A549 treated with Hydrocortisone at 1 μM for 4 hours (cell line): ENCODE results near the gene LPIN2. TPM values are rescaled to one million over a fixed set of nuclear protein-coding genes. Genes with fewer than 3 reads are reported as not detected.

Source experiments
- total RNA-seq: library from RNA; stranded (reverse); fragments of 200-300 nt; extraction: Qiagen RNA extraction; gene quantifications from 5 replicates; pipeline ENCODE4 v1.2.3, GENCODE V29; 2022

LPIN2 gene, protein sequence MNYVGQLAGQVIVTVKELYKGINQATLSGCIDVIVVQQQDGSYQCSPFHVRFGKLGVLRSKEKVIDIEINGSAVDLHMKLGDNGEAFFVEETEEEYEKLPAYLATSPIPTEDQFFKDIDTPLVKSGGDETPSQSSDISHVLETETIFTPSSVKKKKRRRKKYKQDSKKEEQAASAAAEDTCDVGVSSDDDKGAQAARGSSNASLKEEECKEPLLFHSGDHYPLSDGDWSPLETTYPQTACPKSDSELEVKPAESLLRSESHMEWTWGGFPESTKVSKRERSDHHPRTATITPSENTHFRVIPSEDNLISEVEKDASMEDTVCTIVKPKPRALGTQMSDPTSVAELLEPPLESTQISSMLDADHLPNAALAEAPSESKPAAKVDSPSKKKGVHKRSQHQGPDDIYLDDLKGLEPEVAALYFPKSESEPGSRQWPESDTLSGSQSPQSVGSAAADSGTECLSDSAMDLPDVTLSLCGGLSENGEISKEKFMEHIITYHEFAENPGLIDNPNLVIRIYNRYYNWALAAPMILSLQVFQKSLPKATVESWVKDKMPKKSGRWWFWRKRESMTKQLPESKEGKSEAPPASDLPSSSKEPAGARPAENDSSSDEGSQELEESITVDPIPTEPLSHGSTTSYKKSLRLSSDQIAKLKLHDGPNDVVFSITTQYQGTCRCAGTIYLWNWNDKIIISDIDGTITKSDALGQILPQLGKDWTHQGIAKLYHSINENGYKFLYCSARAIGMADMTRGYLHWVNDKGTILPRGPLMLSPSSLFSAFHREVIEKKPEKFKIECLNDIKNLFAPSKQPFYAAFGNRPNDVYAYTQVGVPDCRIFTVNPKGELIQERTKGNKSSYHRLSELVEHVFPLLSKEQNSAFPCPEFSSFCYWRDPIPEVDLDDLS
- 16.0 to 20.8 TPM (median 18.7 TPM) in 5 replicates for total RNA-seq

DNA sequence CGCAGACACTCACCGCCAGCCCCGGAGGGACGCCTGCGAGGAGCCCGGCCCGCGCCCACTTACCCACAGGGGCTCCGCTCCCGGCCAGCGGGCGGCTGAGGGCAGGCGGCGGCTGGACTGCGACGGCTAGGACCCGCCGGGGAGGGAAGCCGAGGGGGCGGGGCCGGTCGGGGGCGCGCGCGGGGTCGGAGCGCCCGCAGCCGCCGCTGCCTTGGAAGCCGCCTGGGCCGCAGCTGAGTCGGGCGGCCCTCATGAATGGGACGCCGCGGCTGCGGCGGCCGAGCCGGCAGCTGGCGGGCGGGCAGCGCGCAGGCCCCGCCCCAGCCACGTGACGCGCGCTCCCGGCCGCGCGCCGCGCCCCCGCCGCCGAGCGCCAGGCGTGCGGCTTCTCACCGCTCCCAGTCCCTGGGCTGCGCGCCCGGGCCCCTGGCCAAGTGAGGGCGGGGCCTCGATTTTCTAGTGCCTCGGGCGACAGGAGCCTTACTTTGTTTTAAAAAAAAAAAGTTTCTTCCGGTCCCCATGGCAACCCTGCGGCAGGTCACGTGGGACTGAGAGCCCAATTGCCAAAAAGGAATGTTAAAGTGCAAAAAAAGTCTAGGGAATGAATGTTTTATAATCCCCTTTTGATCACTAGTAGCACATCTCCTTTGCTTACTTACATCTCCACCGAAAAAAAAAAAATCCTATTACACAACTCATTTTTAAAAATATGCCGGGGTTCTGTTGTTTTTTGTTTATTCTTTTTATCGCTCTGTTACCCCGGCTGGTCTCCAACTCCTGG is at the start of gene LPIN2:
LPIN2 (minus strand) TSS at position 121 of the 781 bp plus-strand sequence. CDS start 52,304 bp downstream, outside the sequence.

Other genes with a start within 250 kb of the LPIN2 start
- gene EMILIN2, start 166.1 kb downstream of the LPIN2 start, total RNA-seq: 8.8 to 14.5 TPM (median 13.2 TPM) in 5 replicates
- 0.09 to 0.41 TPM (median 0.15 TPM) in 5 replicates for gene MYOM1, start 206.8 kb upstream of the LPIN2 start, total RNA-seq
- gene MYL12A, start 234.7 kb upstream of the LPIN2 start, total RNA-seq: 292 to 336 TPM (median 321 TPM) in 5 replicates
- 370 to 410 TPM (median 399 TPM) in 5 replicates for gene MYL12B, start 249.0 kb upstream of the LPIN2 start, total RNA-seq